ENCODE data around the gene CCDC57. TPM values are rescaled to one million over a fixed set of nuclear protein-coding genes. Genes with fewer than 3 reads are reported as not detected.

CCDC57 gene
- total RNA-seq, 4 donors from 2014 or later: 7.9 to 22.1 (median 9.8) TPM

GRCh38 chr17:82173351-82174041 is 39.1 kb downstream of the CCDC57 start:
- H3K27ac ChIP-seq: no peak overlapping the region
- intact Hi-C loops (cut with DNase I): no loop called here
- TF ChIP-seq CTCF (IDR thresholded peaks at IDR 0.05) (no peak), POLR2A (IDR thresholded peaks at IDR 0.05) (no peak)
- no peak for DNase-seq
- no peak overlapping the region for H3K4me3 ChIP-seq
- peaks cover 0 to 3% (median 0%) of the 10 kb centered on the region in 3 donors for H3K4me1 ChIP-seq
- peaks cover 0 to 40% (median 4%) of the 10 kb centered on the region in 3 donors for H3K36me3 ChIP-seq
- no peaks in the 10 kb centered on the region for H3K27me3 ChIP-seq
- H3K9me3 ChIP-seq: no peaks in the 10 kb centered on the region
- WGBS, 2 donors: 58 to 65% methylated on average over 15 of the region's 18 CpGs

GRCh38 chr17:82172486-82173160 is 40.0 kb downstream of the CCDC57 start:
- no peak overlapping the region for H3K27ac ChIP-seq
- peaks cover 0 to 3% (median 0%) of the 10 kb centered on the region in 3 donors for H3K4me1 ChIP-seq
- H3K4me3 ChIP-seq: no peak overlapping the region
- 90 to 93% methylated on average over 16 to 17 of the region's 18 CpGs for WGBS, 2 donors
- H3K9me3 ChIP-seq: no peaks in the 10 kb centered on the region
- TF ChIP-seq CTCF (IDR thresholded peaks at IDR 0.05) (no peak), POLR2A (IDR thresholded peaks at IDR 0.05) (no peak)
- H3K36me3 ChIP-seq: peaks cover 0 to 40% (median 4%) of the 10 kb centered on the region in 3 donors
- intact Hi-C loops (cut with DNase I): no loop called here
- DNase-seq: no peak
- H3K27me3 ChIP-seq: no peaks in the 10 kb centered on the region

GRCh38 chr17:82171750-82172375 is 40.8 kb downstream of the CCDC57 start:
- no peaks in the 10 kb centered on the region for H3K9me3 ChIP-seq
- peaks cover 0 to 3% (median 0%) of the 10 kb centered on the region in 3 donors for H3K4me1 ChIP-seq
- 90 to 92% methylated on average over 9 to 12 of the region's 14 CpGs for WGBS, 2 donors
- H3K4me3 ChIP-seq: no peak overlapping the region
- no peak for DNase-seq
- H3K27ac ChIP-seq: no peak overlapping the region
- H3K27me3 ChIP-seq: no peaks in the 10 kb centered on the region
- intact Hi-C loops (cut with DNase I): no loop called here
- peaks cover 0 to 40% (median 4%) of the 10 kb centered on the region in 3 donors for H3K36me3 ChIP-seq
- TF ChIP-seq CTCF (IDR thresholded peaks at IDR 0.05) (no peak), POLR2A (IDR thresholded peaks at IDR 0.05) (no peak)

- TF ChIP-seq CTCF (IDR thresholded peaks at IDR 0.05): no peak
- no peak for TF ChIP-seq POLR2A (IDR thresholded peaks at IDR 0.05)
- Histone ChIP-seq H3K4me1 (peaks cover 0 to 3% (median 0%) of the 10 kb centered on the region in 3 donors), H3K27ac (no peak overlapping the region), H3K9me3 (no peaks in the 10 kb centered on the region), H3K4me3 (no peak overlapping the region), H3K36me3 (peaks cover 0 to 44% (median 4%) of the 10 kb centered on the region in 3 donors), H3K27me3 (no peaks in the 10 kb centered on the region)
- intact Hi-C loops (cut with DNase I): no loop called here
- 69 to 75% methylated on average over 18 to 19 of the region's 19 CpGs for WGBS, 2 donors
- DNase-seq: no peak
Measured at GRCh38 chr17:82170412-82170961, 42.2 kb downstream of the CCDC57 start.

All from esophagus squamous epithelium (tissue), 5 donors.